Fibroblast of villous mesenchyme (primary cell): ENCODE measurements around the gene GABBR1. TPM values are rescaled to one million over a fixed set of nuclear protein-coding genes. Genes with fewer than 3 reads are reported as not detected.

Source experiments
- DNase-seq: peaks from one replicate; pipeline ENCODE4 v3.0.0-alpha.2; 2010; ENCODE audit warnings: low read depth
- H3K4me3 ChIP-seq: 2 replicates; pipeline ENCODE4 v1.5.1; 2011; ENCODE audit warnings: low read depth, mild to moderate bottlenecking, low read length
- CTCF ChIP-seq: IDR thresholded peaks from 2 replicates; pipeline ENCODE4 v1.5.1; 2012; ENCODE audit warnings: low read depth, mild to moderate bottlenecking, low read length; ENCODE audit not compliant: insufficient read depth
- small RNA-seq: library from RNA; depleted of rRNA; stranded (forward); fragments of <200 nt; gene quantifications from one replicate; pipeline ENCODE3, GENCODE V24; 2012
- total RNA-seq: library from RNA; depleted of rRNA; stranded (reverse); fragments of >200 nt; gene quantifications from 2 replicates; pipeline ENCODE4 v1.2.3, GENCODE V29; 2012

GABBR1 gene
- total RNA-seq, 1 donor: 12.5 TPM

GRCh38 chr6:29517728-29518440 lies 115.1 kb downstream of the GABBR1 start:
- no peak for DNase-seq
- H3K4me3 ChIP-seq: no peak overlapping the region
- TF ChIP-seq CTCF: no peak

- no peak for DNase-seq
- no peak overlapping the region for H3K4me3 ChIP-seq
- no peak for TF ChIP-seq CTCF
Observed at GRCh38 chr6:29517245-29517644, 115.7 kb downstream of the GABBR1 start.

GRCh38 chr6:29516108-29516507 lies 116.9 kb downstream of the GABBR1 start:
- TF ChIP-seq CTCF: no peak
- peak; percentile 4 for DNase-seq
- no peak overlapping the region for H3K4me3 ChIP-seq

- TF ChIP-seq CTCF: no peak
Observed at GRCh38 chr6:29510746-29511300, 122.2 kb downstream of the GABBR1 start.

GRCh38 chr6:29510202-29510601 lies 122.8 kb downstream of the GABBR1 start:
- no peak for TF ChIP-seq CTCF
- no peak overlapping the region for H3K4me3 ChIP-seq
- DNase-seq: no peak

More at GRCh38 chr6:29510746-29511300, 122.2 kb downstream of the GABBR1 start:
- H3K4me3 ChIP-seq: no peak overlapping the region
- no peak for DNase-seq

Small RNAs within 50 kb of the gene (small RNA-seq; reads per million reads assigned to genes)
- gene SNORD32B (not detected), gene SUMO2P1 (not detected), gene TMEM183AP1 (not detected)

Other genes with a start within 250 kb of the GABBR1 start
- gene OR12D2, start 237.6 kb downstream of the GABBR1 start, total RNA-seq: not detected in 2 replicates
- gene OR12D1, start 218.3 kb downstream of the GABBR1 start, total RNA-seq: not detected in 2 replicates
- not detected in 2 replicates for gene OR10C1, start 193.9 kb downstream of the GABBR1 start, total RNA-seq
- gene OR11A1, start 176.1 kb downstream of the GABBR1 start, total RNA-seq: not detected in 2 replicates
- gene OR2H1, start 176.0 kb downstream of the GABBR1 start, total RNA-seq: not detected in 2 replicates
- gene MAS1L, start 145.2 kb downstream of the GABBR1 start, total RNA-seq: not detected in 2 replicates
- not detected in 2 replicates for gene UBD, start 73.5 kb downstream of the GABBR1 start, total RNA-seq
- not detected in 2 replicates for gene OR2H2, start 48.1 kb downstream of the GABBR1 start, total RNA-seq
- gene MOG, start 23.9 kb upstream of the GABBR1 start, total RNA-seq: not detected in 2 replicates
- gene ZFP57, start 48.0 kb upstream of the GABBR1 start, total RNA-seq: 0.32 TPM in 1 of 2 replicates, not detected in the other
- gene HLA-F, start 90.3 kb upstream of the GABBR1 start, total RNA-seq: 27.2 and 42.2 TPM in 2 replicates
- gene HLA-G, start 194.6 kb upstream of the GABBR1 start, total RNA-seq: not detected in 2 replicates